ENCODE results near the gene PTPRK. TPM values are rescaled to one million over a fixed set of nuclear protein-coding genes. Genes with fewer than 3 reads are reported as not detected.

Gene PTPRK
- total and polyA plus RNA-seq, 2 of the 8 experiments (the other 6 are each of a cell fraction or from before 2014, with no cell fraction given): 11.4 to 47.3 TPM

- Histone ChIP-seq H2BK20ac (ENCODE audit: low read length) (no peak overlapping the region), H3K36me3 (ENCODE audit: control insufficient read depth in 2 of 4, insufficient read depth in 4 of 4, low read length in 3 of 4) (peaks cover 0 to 7% (median 3%) of the 10 kb centered on the region in 4 experiments; a peak in 3 of 8 replicates), H2AK5ac (ENCODE audit: low read depth, low read length) (no peak overlapping the region), H3K79me2 (ENCODE audit: control insufficient read depth in 1 of 2, insufficient read depth in 2 of 2, low read length in 2 of 2) (no peaks in the 10 kb centered on the region), H3K4me3 (ENCODE audit: extremely low read depth in 1 of 4, insufficient read depth in 2 of 4, low read depth in 3 of 4, low read length in 4 of 4) (no peak overlapping the region), H4K8ac (ENCODE audit: extremely low read depth, insufficient read depth, low read length) (no peak overlapping the region), H3K27me3 (replicated peaks in 1 of 4; ENCODE audit: control insufficient read depth in 3 of 4, extremely low read depth in 1 of 4, insufficient read depth in 3 of 4, low read length in 3 of 4) (no peaks in the 10 kb centered on the region), H3K56ac (replicated peaks; ENCODE audit: insufficient read length, low read depth, low read length) (no peak overlapping the region), H3K9me3 (ENCODE audit: insufficient read depth in 2 of 2, low read depth in 1 of 2, low read length in 1 of 2) (no peaks in the 10 kb centered on the region), H2BK5ac (ENCODE audit: low read depth, low read length) (no peak overlapping the region), H3K14ac (ENCODE audit: insufficient read length) (no peak overlapping the region), H3K18ac (ENCODE audit: extremely low read depth, low read length) (no peak overlapping the region), H4K91ac (replicated peaks; ENCODE audit: insufficient read length, low read length) (no peak overlapping the region), H2AFZ (ENCODE audit: low read length) (no peak overlapping the region), H2BK15ac (ENCODE audit: low read length) (no peak overlapping the region), H3K4me1 (replicated peaks in 1 of 4; ENCODE audit: control insufficient read depth in 3 of 4, insufficient read depth in 4 of 4, low read length in 3 of 4) (no peaks in the 10 kb centered on the region), H3K4ac (replicated peaks; ENCODE audit: insufficient read length, low read depth, low read length) (no peak overlapping the region), H4K20me1 (replicated peaks in 1 of 2; ENCODE audit: control insufficient read depth in 1 of 2, insufficient read depth in 2 of 2, low read length in 2 of 2) (no peaks in the 10 kb centered on the region), H4K5ac (ENCODE audit: insufficient read length, low read depth, low read length) (no peak overlapping the region), H3K23ac (ENCODE audit: insufficient read length) (no peak overlapping the region), H3K9ac (replicated peaks in 1 of 4; ENCODE audit: extremely low read depth in 1 of 4, low read depth in 3 of 4, low read length in 3 of 4) (no peak overlapping the region), H3K27ac (ENCODE audit: low read depth, low read length) (no peak overlapping the region), H2BK120ac (replicated peaks; ENCODE audit: low read depth, low read length) (no peak overlapping the region), H3K4me2 (ENCODE audit: insufficient read depth in 1 of 2, low read depth in 2 of 2, low read length in 2 of 2) (no peak overlapping the region), H2BK12ac (ENCODE audit: low read depth, low read length) (no peak overlapping the region), H3K79me1 (ENCODE audit: low read depth, low read length) (no peaks in the 10 kb centered on the region), H3K23me2 (ENCODE audit: low read depth, low read length) (no peaks in the 10 kb centered on the region)
- ChIA-PET CTCF (ENCODE audit: partially characterized antibody) (no interaction called here), POLR2A (ENCODE audit: partially characterized antibody) (no interaction called here)
- no peak for FAIRE-seq
- 94% methylated on average over 3 of the region's 3 CpGs; no CpG with 5 or more reads in 1 of the 2 experiments for WGBS, 2 experiments (ENCODE audit: extremely low coverage in 1 of 2, insufficient coverage in 1 of 2, insufficient read length in 1 of 2, insufficient replicate concordance in 2 of 2, low coverage in 1 of 2, low lambda C conversion rate in 2 of 2, missing lambda C conversion rate in 1 of 2)
- no peak for DNase-seq (ENCODE audit: low read depth in 1 of 2, low spot score in 2 of 2)
- TF ChIP-seq CHD2 (IDR thresholded peaks at IDR 0.05; ENCODE audit: low read length) (no peak), SAP30 (IDR thresholded peaks at IDR 0.05; ENCODE audit: insufficient read depth, insufficient replicate concordance, low read length) (no peak), CHD1 (IDR thresholded peaks at IDR 0.05; ENCODE audit: low read depth, low read length) (no peak), JUN (IDR thresholded peaks at IDR 0.05; ENCODE audit: low read depth, low read length) (no peak)
These were observed 333.7 kb downstream of the PTPRK start for GRCh38 chr6:128186729-128187128.
